Measurements from ENCODE around the gene TECR. TPM values are rescaled to one million over a fixed set of nuclear protein-coding genes. Genes with fewer than 3 reads are reported as not detected.

Gene TECR
- total RNA-seq, 1 donor from 2014 or later, result 106 TPM

- no peaks in the 10 kb centered on the region for H3K36me3 ChIP-seq (ENCODE audit: insufficient read depth, low read length)
- no peaks in the 10 kb centered on the region for H3K27me3 Mint-ChIP-seq (ENCODE audit: low read depth, unreplicated experiment)
- no peaks in the 10 kb centered on the region for H3K9me3 ChIP-seq (ENCODE audit: insufficient read depth, low read depth, low read length)
- H3K9ac ChIP-seq (ENCODE audit: low read length), result peak overlapping the region; percentile 43
- H2AFZ ChIP-seq (ENCODE audit: low read depth, low read length), result peak overlapping the region; percentile 60
- H3K9me3 Mint-ChIP-seq (ENCODE audit: unreplicated experiment), result no peaks in the 10 kb centered on the region
- H3K79me2 ChIP-seq (ENCODE audit: insufficient read depth, low read length), result peaks cover 37% of the 10 kb centered on the region
- H3K27me3 ChIP-seq (ENCODE audit: insufficient read depth, low read length), result no peaks in the 10 kb centered on the region
- peaks cover 11% of the 10 kb centered on the region for H3K4me1 Mint-ChIP-seq (ENCODE audit: low read depth, unreplicated experiment)
- H3K4me2 ChIP-seq (ENCODE audit: low read length), result peak overlapping the region; percentile 82
- no peak for TF ChIP-seq EZH2 (IDR thresholded peaks at IDR 0.05; ENCODE audit: insufficient read depth, low read length)
- TF ChIP-seq CTCF (IDR thresholded peaks at IDR 0.05; ENCODE audit: insufficient read depth, low read depth, low read length), result no peak
- DNase-seq (ENCODE audit: low read depth), result no peak
- no peak for FAIRE-seq
- peaks cover 28% of the 10 kb centered on the region for H4K20me1 ChIP-seq (ENCODE audit: insufficient read depth, low read length)
- H3K4me3 Mint-ChIP-seq (ENCODE audit: unreplicated experiment), result peak overlapping the region; percentile 73
- peaks cover 5% of the 10 kb centered on the region for H3K36me3 Mint-ChIP-seq (ENCODE audit: low read depth, unreplicated experiment)
- H3K4me1 ChIP-seq (ENCODE audit: insufficient read depth, low read length), result peaks cover 16% of the 10 kb centered on the region
- H3K4me3 ChIP-seq (ENCODE audit: insufficient read depth, low read depth, low read length), result peak overlapping the region; percentile 49
- H3K27ac Mint-ChIP-seq (ENCODE audit: unreplicated experiment), result peak overlapping the region; percentile 20
- no peak overlapping the region for H3K27ac ChIP-seq (ENCODE audit: low read depth, low read length)
Observed at GRCh38 chr19:14496834-14497227, 32.6 kb upstream of the TECR start.

- H3K4me3 Mint-ChIP-seq (ENCODE audit: unreplicated experiment), result peak overlapping the region; percentile 73
- H3K27ac Mint-ChIP-seq (ENCODE audit: unreplicated experiment), result no peak overlapping the region
- no peak for FAIRE-seq
Observed at GRCh38 chr19:14497228-14497921, 32.0 kb upstream of the TECR start.

More at GRCh38 chr19:14497228-14497921, 32.0 kb upstream of the TECR start:
- H3K36me3 Mint-ChIP-seq (ENCODE audit: low read depth, unreplicated experiment), result peaks cover 5% of the 10 kb centered on the region
- H3K4me2 ChIP-seq (ENCODE audit: low read length), result no peak overlapping the region
- TF ChIP-seq EZH2 (IDR thresholded peaks at IDR 0.05; ENCODE audit: insufficient read depth, low read length) (no peak), CTCF (IDR thresholded peaks at IDR 0.05; ENCODE audit: insufficient read depth, low read depth, low read length) (no peak)
- H3K4me3 ChIP-seq (ENCODE audit: insufficient read depth, low read depth, low read length), result no peak overlapping the region
- DNase-seq (ENCODE audit: low read depth), result no peak
- no peaks in the 10 kb centered on the region for H3K27me3 Mint-ChIP-seq (ENCODE audit: low read depth, unreplicated experiment)
- no peaks in the 10 kb centered on the region for H3K9me3 Mint-ChIP-seq (ENCODE audit: unreplicated experiment)
- no peak overlapping the region for H2AFZ ChIP-seq (ENCODE audit: low read depth, low read length)
- H3K4me1 ChIP-seq (ENCODE audit: insufficient read depth, low read length), result peaks cover 16% of the 10 kb centered on the region
- H3K79me2 ChIP-seq (ENCODE audit: insufficient read depth, low read length), result peaks cover 33% of the 10 kb centered on the region
- H3K27ac ChIP-seq (ENCODE audit: low read depth, low read length), result no peak overlapping the region
- peaks cover 11% of the 10 kb centered on the region for H3K4me1 Mint-ChIP-seq (ENCODE audit: low read depth, unreplicated experiment)
- peaks cover 27% of the 10 kb centered on the region for H4K20me1 ChIP-seq (ENCODE audit: insufficient read depth, low read length)
- no peak overlapping the region for H3K9ac ChIP-seq (ENCODE audit: low read length)
- H3K36me3 ChIP-seq (ENCODE audit: insufficient read depth, low read length), result no peaks in the 10 kb centered on the region
- H3K27me3 ChIP-seq (ENCODE audit: insufficient read depth, low read length), result no peaks in the 10 kb centered on the region
- H3K9me3 ChIP-seq (ENCODE audit: insufficient read depth, low read depth, low read length), result no peaks in the 10 kb centered on the region
